Esophagus muscularis mucosa (tissue), 4 donors: ENCODE measurements around the gene MYCBP2.

ENCODE experiments used
- CTCF ChIP-seq, 3 experiments: fragments of 200-600 bp in 2 of 3; fragments of 450-650 bp in 1 of 3; sonication (generic) in 2 of 3; IDR thresholded peaks; one replicate each; pipeline ENCODE4 v1.5.1; 2017 to 2019; ENCODE audit warnings: antibody characterized with exemption in 3 of 3, mild to moderate bottlenecking in 2 of 3, moderate library complexity in 1 of 3
- EP300 ChIP-seq: sonication (generic); formaldehyde crosslinking; IDR thresholded peaks from one replicate; pipeline ENCODE4 v1.6.1; 2017; ENCODE audit warnings: antibody characterized with exemption
- POLR2A ChIP-seq: fragments of 450-650 bp; IDR thresholded peaks from one replicate; pipeline ENCODE4 v1.6.1; 2017; ENCODE audit warnings: antibody characterized with exemption, moderate library complexity, mild to moderate bottlenecking, low read depth

- TF ChIP-seq CTCF (IDR thresholded peaks at IDR 0.05), result no peak
- TF ChIP-seq POLR2A, result no peak
- TF ChIP-seq EP300, result no peak
These were observed 35.3 kb upstream of the MYCBP2 start for GRCh38 chr13:77362166-77362565.
